ENCODE results near the gene ESR2. TPM values are rescaled to one million over a fixed set of nuclear protein-coding genes. Genes with fewer than 3 reads are reported as not detected.

ESR2 gene
- total RNA-seq, 1 donor from 2014 or later = 0.16 TPM

GRCh38 chr14:64196056-64196455 is 98.1 kb downstream of the ESR2 start:
- DNase-seq (ENCODE audit: extremely low spot score, unreplicated experiment) = no peak
- no peaks in the 10 kb centered on the region for H3K27me3 Mint-ChIP-seq (ENCODE audit: unreplicated experiment)
- no peak overlapping the region for H3K27ac Mint-ChIP-seq (ENCODE audit: unreplicated experiment)
- TF ChIP-seq CTCF (IDR thresholded peaks at IDR 0.05) = no peak
- peaks cover 28% of the 10 kb centered on the region for H3K4me1 Mint-ChIP-seq (ENCODE audit: unreplicated experiment)
- H3K36me3 Mint-ChIP-seq (ENCODE audit: unreplicated experiment) = peaks cover 4% of the 10 kb centered on the region
- H3K4me3 Mint-ChIP-seq (ENCODE audit: unreplicated experiment) = no peak overlapping the region
- peaks cover 3% of the 10 kb centered on the region for H3K9me3 Mint-ChIP-seq (ENCODE audit: unreplicated experiment)

GRCh38 chr14:64195199-64195598 is 99.0 kb downstream of the ESR2 start:
- H3K27ac Mint-ChIP-seq (ENCODE audit: unreplicated experiment) = no peak overlapping the region

GRCh38 chr14:64194404-64194803 is 99.8 kb downstream of the ESR2 start:
- Mint-ChIP-seq H3K36me3 (ENCODE audit: unreplicated experiment) (peaks cover 6% of the 10 kb centered on the region), H3K4me3 (ENCODE audit: unreplicated experiment) (no peak overlapping the region), H3K9me3 (ENCODE audit: unreplicated experiment) (peaks cover 3% of the 10 kb centered on the region), H3K27me3 (ENCODE audit: unreplicated experiment) (no peaks in the 10 kb centered on the region), H3K4me1 (ENCODE audit: unreplicated experiment) (peaks cover 22% of the 10 kb centered on the region), H3K27ac (ENCODE audit: unreplicated experiment) (no peak overlapping the region)
- no peak for TF ChIP-seq CTCF (IDR thresholded peaks at IDR 0.05)
- DNase-seq (ENCODE audit: extremely low spot score, unreplicated experiment) = no peak

More at GRCh38 chr14:64195199-64195598, 99.0 kb downstream of the ESR2 start:
- H3K27me3 Mint-ChIP-seq (ENCODE audit: unreplicated experiment) = no peaks in the 10 kb centered on the region
- peaks cover 4% of the 10 kb centered on the region for H3K36me3 Mint-ChIP-seq (ENCODE audit: unreplicated experiment)
- TF ChIP-seq CTCF (IDR thresholded peaks at IDR 0.05) = no peak
- no peak for DNase-seq (ENCODE audit: extremely low spot score, unreplicated experiment)
- H3K9me3 Mint-ChIP-seq (ENCODE audit: unreplicated experiment) = peaks cover 3% of the 10 kb centered on the region
- H3K4me1 Mint-ChIP-seq (ENCODE audit: unreplicated experiment) = peaks cover 24% of the 10 kb centered on the region
- H3K4me3 Mint-ChIP-seq (ENCODE audit: unreplicated experiment) = no peak overlapping the region

- Mint-ChIP-seq H3K4me3 (ENCODE audit: unreplicated experiment) (no peak overlapping the region), H3K9me3 (ENCODE audit: unreplicated experiment) (peaks cover 3% of the 10 kb centered on the region), H3K36me3 (ENCODE audit: unreplicated experiment) (peaks cover 6% of the 10 kb centered on the region), H3K27ac (ENCODE audit: unreplicated experiment) (no peak overlapping the region), H3K27me3 (ENCODE audit: unreplicated experiment) (no peaks in the 10 kb centered on the region), H3K4me1 (ENCODE audit: unreplicated experiment) (peaks cover 22% of the 10 kb centered on the region)
- no peak for DNase-seq (ENCODE audit: extremely low spot score, unreplicated experiment)
- no peak for TF ChIP-seq CTCF (IDR thresholded peaks at IDR 0.05)
Observed at GRCh38 chr14:64193821-64194220, 100.3 kb downstream of the ESR2 start.

- no peak for DNase-seq (ENCODE audit: extremely low spot score, unreplicated experiment)
- Mint-ChIP-seq H3K27ac (ENCODE audit: unreplicated experiment) (no peak overlapping the region), H3K27me3 (ENCODE audit: unreplicated experiment) (no peaks in the 10 kb centered on the region), H3K4me3 (ENCODE audit: unreplicated experiment) (no peak overlapping the region), H3K9me3 (ENCODE audit: unreplicated experiment) (peaks cover 3% of the 10 kb centered on the region), H3K36me3 (ENCODE audit: unreplicated experiment) (peaks cover 6% of the 10 kb centered on the region), H3K4me1 (ENCODE audit: unreplicated experiment) (peaks cover 31% of the 10 kb centered on the region)
- TF ChIP-seq CTCF (IDR thresholded peaks at IDR 0.05) = no peak
Observed at GRCh38 chr14:64191756-64192155, 102.4 kb downstream of the ESR2 start.
